Prostate gland (tissue), 2 donors: ENCODE measurements around the gene MLST8.

Experiments
- CTCF ChIP-seq, 4 experiments: fragments of 200-600 bp in 2 of 4; fragments of 450-650 bp in 2 of 4; sonication (generic) in 2 of 4; IDR thresholded peaks; 1 replicate in 3 of 4; 2 replicates in 1 of 4; pipeline ENCODE4 v1.5.1; 2016 to 2019; ENCODE audit warnings: antibody characterized with exemption in 4 of 4, mild to moderate bottlenecking in 2 of 4, moderate library complexity in 2 of 4
- POLR2A ChIP-seq: fragments of 450-650 bp; IDR thresholded peaks from one replicate; pipeline ENCODE4 v1.6.1; 2016; ENCODE audit warnings: antibody characterized with exemption, mild to moderate bottlenecking

- TF ChIP-seq CTCF (IDR thresholded peaks at IDR 0.05) = no peak
- no peak for TF ChIP-seq POLR2A
Observed at GRCh38 chr16:2196981-2197511, 8.2 kb upstream of the MLST8 start.
